HG03060 (cell line): ENCODE measurements around the gene MATN1.
A peak's percentile ranks its signal among the peaks of the same experiment; 100 is the strongest.

ENCODE experiments used
- ATAC-seq: cut with Tn5 transposase; IDR thresholded peaks from one replicate; pipeline ENCODE4 v1.9.1; 2021; ENCODE audit warnings: low read depth, moderate number of reproducible peaks; ENCODE audit not compliant: unreplicated experiment

Gene MATN1

DNA sequence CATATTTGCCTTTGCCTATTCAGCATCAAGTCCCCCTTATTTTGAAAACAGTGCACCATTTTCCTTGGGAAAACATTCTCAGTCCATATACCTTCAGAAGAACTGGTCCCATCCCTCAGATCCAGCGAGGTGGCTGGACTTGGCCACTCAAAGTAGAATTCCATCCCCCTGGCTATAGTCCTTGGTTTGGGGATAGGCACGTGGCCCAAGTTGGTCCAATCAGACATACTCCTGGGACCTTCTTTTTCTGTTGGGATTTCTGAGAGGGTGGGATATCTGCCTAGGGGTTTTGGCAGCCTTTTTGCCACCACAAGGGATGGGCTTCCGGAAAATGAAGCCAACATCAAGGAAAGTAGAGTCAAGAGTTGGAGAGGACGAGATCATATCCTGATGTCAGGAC lies 10.7 kb upstream of the MATN1 start:
- ATAC-seq, result no peak

GRCh38 chr1:30733493-30733892 lies 10.1 kb upstream of the MATN1 start:
- no peak for ATAC-seq

- peak; percentile 40 for ATAC-seq
Measured at GRCh38 chr1:30732277-30732996, 9.1 kb upstream of the MATN1 start.

DNA sequence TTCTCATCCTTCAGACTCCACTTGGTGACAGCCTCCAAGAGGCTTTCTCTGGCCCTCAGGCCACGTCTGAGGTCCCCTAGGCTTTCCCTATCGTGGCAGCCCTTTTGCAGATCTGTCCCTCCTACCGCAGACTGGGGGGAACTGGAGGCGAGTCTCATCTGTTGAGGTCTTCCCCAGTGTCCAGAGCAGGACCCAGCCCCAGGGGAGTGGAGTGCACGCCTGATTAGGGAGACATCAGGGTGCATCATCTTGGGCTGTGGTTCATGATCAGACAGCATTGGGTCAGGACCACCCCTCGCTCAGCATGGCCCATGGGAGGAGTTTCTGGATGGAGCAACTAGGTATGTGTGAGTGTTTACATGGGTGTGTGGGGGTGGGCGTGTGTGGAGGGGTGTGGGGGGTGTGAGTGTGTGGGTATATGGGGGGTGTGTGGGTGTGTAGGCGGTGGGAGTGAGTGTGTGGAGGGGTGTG lies 8.5 kb upstream of the MATN1 start:
- no peak for ATAC-seq

DNA sequence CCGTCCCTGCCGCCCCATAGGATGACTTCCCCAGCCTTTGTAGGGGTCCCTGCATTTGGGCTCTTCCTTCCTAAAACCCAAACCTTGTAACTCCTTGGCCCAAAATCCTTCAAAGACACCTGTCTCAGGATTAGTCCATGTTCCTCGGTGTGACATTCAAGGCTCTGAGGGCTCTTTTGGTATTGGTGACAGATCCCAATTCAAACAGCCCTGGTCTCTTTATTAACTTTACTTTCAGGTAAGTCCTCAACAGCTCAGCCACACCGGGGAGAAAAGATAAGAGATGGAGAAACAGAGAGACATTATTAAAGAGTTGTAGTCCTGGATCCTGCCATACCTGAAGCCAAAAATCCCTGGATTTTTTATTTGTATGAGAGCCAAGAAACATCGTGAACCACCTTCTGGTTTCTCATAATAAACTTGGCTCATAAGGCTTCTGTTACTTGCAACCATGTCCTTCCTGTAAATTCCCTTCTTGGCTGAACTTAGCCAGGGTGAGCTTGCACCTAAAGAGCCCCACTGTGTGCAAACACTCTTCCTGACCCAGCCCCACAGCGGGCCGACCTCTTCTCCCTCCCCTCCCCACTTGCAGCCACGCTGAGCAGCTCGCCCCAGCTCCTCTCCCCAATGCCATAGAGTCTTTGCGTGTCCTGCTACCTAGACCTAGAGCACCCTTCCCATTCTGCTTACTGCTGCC lies 7.9 kb upstream of the MATN1 start:
- no peak for ATAC-seq

- ATAC-seq, result no peak
Measured at GRCh38 chr1:30730346-30731108, 7.1 kb upstream of the MATN1 start.

- no peak for ATAC-seq
Measured at GRCh38 chr1:30729901-30730300, 6.5 kb upstream of the MATN1 start.

GRCh38 chr1:30728832-30729638 lies 5.7 kb upstream of the MATN1 start:
- no peak for ATAC-seq

DNA sequence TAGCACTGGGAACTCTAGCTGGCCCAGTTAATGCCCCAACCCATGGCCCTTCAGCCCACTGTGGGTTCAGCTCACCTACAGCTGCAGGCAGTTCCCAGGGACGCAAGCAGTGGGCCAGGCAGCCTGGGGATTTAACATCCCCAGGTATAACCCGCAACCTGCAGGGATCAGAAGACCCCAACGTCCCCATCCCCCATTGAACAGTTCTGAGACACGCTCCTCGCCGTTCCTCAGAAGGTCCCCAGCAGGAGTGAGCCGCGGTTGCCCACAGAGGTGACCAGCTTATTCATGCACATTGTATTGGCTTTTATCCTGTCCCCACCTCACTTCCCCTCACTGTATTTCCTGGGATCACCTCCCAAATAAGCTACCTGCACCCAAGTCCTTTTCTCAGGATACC lies 5.0 kb upstream of the MATN1 start:
- ATAC-seq, result no peak

DNA sequence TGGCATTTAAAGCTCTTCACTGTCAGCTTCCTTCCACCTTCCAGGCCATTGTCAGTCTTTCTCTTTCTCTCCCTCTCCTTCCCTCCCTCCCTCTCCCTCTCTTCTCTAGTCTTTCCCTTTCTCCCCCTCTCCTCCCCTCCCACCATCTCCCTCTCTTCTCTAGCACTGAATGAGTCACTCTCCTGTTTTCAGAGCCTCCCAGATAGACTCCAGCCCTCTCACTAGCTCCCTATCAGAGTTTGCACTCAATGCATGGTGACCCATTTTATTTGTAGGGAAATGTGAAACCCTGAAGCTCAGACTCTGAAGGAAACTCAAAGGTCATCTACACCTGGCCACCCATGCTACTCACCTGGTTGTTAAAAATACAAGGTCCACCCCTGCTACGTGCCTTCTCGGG lies 4.4 kb upstream of the MATN1 start:
- no peak for ATAC-seq

DNA sequence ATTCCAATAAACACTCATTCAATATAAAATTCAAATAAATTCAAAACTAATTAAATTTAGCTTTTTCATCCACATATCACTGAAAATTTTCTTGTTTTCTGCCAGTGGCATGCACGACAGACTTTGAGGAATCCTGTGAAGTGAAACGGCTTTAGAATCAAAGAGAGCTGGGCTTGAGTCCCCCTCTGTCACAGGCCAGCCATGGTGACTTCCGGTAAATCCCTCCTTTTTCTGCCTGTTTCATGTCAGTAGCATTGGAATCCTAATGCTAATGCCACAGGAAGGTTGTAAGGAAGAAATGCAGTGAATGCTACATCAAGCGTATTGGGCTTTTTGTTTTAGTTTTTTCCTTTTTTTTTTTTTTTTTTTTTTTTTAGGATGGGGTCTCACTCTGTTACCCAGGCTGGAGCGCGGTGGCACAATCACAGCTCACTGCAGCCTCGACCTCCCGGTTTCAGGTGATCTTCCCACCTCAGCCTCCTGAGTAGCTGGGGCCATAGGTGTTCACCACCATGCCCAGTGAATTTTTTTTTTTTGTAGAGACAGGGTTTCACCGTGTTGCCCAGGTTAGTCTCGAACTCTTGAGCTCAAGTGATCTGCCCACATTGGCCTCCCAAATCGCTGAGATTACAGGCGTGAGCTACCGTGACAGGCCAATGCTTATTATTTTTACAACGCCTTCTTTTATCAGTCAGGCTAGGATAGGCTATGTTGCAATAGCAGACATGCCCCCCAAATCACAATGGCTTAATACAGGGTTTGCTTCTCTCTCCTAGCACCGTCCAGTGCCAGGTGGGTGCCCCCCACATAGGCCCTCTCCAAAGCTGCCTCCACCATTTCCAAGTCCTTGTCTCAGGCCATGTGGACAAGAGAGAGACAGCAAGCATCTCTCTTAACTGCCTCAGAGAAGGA lies 3.6 kb upstream of the MATN1 start:
- no peak for ATAC-seq

DNA sequence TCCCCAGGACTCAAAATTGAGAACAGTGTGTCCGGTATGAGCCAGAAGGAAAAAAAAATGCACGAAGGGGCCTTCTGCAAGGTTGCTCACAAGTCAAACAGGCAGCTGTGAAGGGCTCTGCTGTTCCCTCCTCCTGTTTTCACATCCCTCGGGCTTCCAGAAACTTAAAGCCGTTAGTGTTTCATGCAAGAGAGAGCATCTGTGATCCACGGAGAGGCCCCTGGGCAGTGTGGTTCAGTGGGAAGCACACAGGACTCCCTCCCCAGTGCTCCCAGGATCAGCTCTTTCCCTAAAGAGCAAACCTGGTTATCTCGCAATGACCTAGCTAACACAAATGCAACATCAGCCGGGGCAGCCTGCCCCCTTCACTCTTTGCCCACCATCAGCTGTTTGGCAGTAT lies 2.9 kb upstream of the MATN1 start:
- ATAC-seq, result no peak

- no peak for ATAC-seq
Measured at GRCh38 chr1:30725450-30726095, 2.2 kb upstream of the MATN1 start.

GRCh38 chr1:30724655-30725421 lies 1.5 kb upstream of the MATN1 start:
- ATAC-seq, result no peak

DNA sequence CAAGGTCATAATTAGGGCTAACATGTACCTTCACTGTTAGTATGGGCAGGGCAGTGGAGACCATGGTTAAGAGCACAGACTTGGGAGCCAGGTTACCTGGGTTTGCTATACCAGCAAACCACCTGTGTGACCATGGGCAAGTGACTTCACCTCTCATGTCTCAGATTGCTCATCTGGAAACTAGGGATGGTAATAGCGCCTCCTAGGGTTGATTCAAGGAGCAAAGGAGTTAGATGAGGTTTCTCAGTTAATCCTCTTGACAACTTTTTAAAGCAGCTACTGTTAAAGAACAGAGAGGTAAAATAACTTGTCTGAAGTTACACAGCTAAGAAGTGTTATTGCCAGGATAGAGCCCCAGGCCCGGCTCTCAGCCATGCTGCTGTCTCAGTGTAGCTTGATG lies 790 bp upstream of the MATN1 start:
- ATAC-seq, result no peak

- ATAC-seq, result no peak
Measured at GRCh38 chr1:30721812-30722537, 1.4 kb downstream of the MATN1 start.

DNA sequence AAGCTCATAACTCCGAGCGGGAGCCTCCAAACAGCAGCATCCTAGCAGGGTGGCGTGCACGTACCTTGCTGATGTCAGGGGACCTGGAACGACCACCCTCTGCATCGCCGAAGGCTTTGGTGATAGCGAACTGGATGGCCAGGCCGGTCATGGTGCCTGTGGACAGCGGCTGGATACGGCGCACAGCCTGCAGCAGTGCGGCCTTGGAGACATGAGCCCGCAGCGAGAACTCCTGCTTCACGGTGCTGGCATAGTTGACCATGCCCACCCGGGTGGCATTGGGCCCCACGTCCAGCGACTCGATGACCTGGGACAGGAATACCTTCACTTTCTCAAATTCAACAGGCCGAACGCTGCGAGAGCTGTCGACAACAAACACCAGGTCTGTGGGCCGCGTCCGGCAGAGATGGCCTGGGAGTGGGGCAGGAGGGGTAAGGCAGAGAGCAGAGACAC lies 2.0 kb downstream of the MATN1 start:
- ATAC-seq, result no peak
